Measurements from ENCODE around the gene ZDHHC1. TPM values are rescaled to one million over a fixed set of nuclear protein-coding genes. Genes with fewer than 3 reads are reported as not detected.

Gene ZDHHC1
- total RNA-seq, 1 donor, result 9.0 TPM

- Histone ChIP-seq H3K79me2 (ENCODE audit: insufficient read depth, low read length) (no peaks in the 10 kb centered on the region), H3K4me1 (ENCODE audit: insufficient read depth, low read length) (peaks cover 6% of the 10 kb centered on the region), H4K20me1 (ENCODE audit: insufficient read depth, low read length) (peaks cover 12% of the 10 kb centered on the region), H3K9me3 (ENCODE audit: low read depth, low read length) (no peaks in the 10 kb centered on the region), H3K4me3 (ENCODE audit: insufficient read depth, low read length) (no peak overlapping the region), H3K36me3 (ENCODE audit: insufficient read depth, low read length) (no peaks in the 10 kb centered on the region), H3K27me3 (ENCODE audit: insufficient read depth, low read length) (peaks cover 30% of the 10 kb centered on the region), H3K4me2 (ENCODE audit: insufficient read depth, low read length) (no peak overlapping the region), H3K27ac (ENCODE audit: low read depth, low read length) (no peak overlapping the region), H2AFZ (ENCODE audit: low read length) (no peak overlapping the region)
- TF ChIP-seq CTCF (IDR thresholded peaks at IDR 0.05; ENCODE audit: extremely low read depth, low read depth, low read length), result no peak
- DNase-seq (ENCODE audit: insufficient read length, low spot score, missing footprints), result peak; percentile 70
These were observed 8.8 kb upstream of the ZDHHC1 start for GRCh38 chr16:67425061-67425460.

GRCh38 chr16:67424261-67424615 is 8.0 kb upstream of the ZDHHC1 start:
- peaks cover 22% of the 10 kb centered on the region for H3K27me3 ChIP-seq (ENCODE audit: insufficient read depth, low read length)
- H3K4me2 ChIP-seq (ENCODE audit: insufficient read depth, low read length), result no peak overlapping the region
- H3K27ac ChIP-seq (ENCODE audit: low read depth, low read length), result no peak overlapping the region
- H3K4me3 ChIP-seq (ENCODE audit: insufficient read depth, low read length), result no peak overlapping the region
- peak; percentile 39 for DNase-seq (ENCODE audit: insufficient read length, low spot score, missing footprints)
- H3K79me2 ChIP-seq (ENCODE audit: insufficient read depth, low read length), result no peaks in the 10 kb centered on the region
- peaks cover 7% of the 10 kb centered on the region for H4K20me1 ChIP-seq (ENCODE audit: insufficient read depth, low read length)
- no peaks in the 10 kb centered on the region for H3K36me3 ChIP-seq (ENCODE audit: insufficient read depth, low read length)
- H3K9me3 ChIP-seq (ENCODE audit: low read depth, low read length), result no peaks in the 10 kb centered on the region
- H3K4me1 ChIP-seq (ENCODE audit: insufficient read depth, low read length), result peaks cover 6% of the 10 kb centered on the region
- no peak overlapping the region for H2AFZ ChIP-seq (ENCODE audit: low read length)
- no peak for TF ChIP-seq CTCF (IDR thresholded peaks at IDR 0.05; ENCODE audit: extremely low read depth, low read depth, low read length)

GRCh38 chr16:67423611-67424260 is 7.5 kb upstream of the ZDHHC1 start:
- Histone ChIP-seq H3K27ac (ENCODE audit: low read depth, low read length) (no peak overlapping the region), H4K20me1 (ENCODE audit: insufficient read depth, low read length) (peaks cover 4% of the 10 kb centered on the region), H3K4me3 (ENCODE audit: insufficient read depth, low read length) (no peak overlapping the region), H2AFZ (ENCODE audit: low read length) (no peak overlapping the region), H3K27me3 (ENCODE audit: insufficient read depth, low read length) (peaks cover 17% of the 10 kb centered on the region), H3K4me1 (ENCODE audit: insufficient read depth, low read length) (peaks cover 6% of the 10 kb centered on the region), H3K9me3 (ENCODE audit: low read depth, low read length) (no peaks in the 10 kb centered on the region), H3K79me2 (ENCODE audit: insufficient read depth, low read length) (no peaks in the 10 kb centered on the region), H3K36me3 (ENCODE audit: insufficient read depth, low read length) (no peaks in the 10 kb centered on the region), H3K4me2 (ENCODE audit: insufficient read depth, low read length) (no peak overlapping the region)
- DNase-seq (ENCODE audit: insufficient read length, low spot score, missing footprints), result peak; percentile 43
- no peak for TF ChIP-seq CTCF (IDR thresholded peaks at IDR 0.05; ENCODE audit: extremely low read depth, low read depth, low read length)

- no peak for DNase-seq (ENCODE audit: insufficient read length, low spot score, missing footprints)
- Histone ChIP-seq H3K4me3 (ENCODE audit: insufficient read depth, low read length) (no peak overlapping the region), H3K4me1 (ENCODE audit: insufficient read depth, low read length) (peaks cover 6% of the 10 kb centered on the region), H3K9me3 (ENCODE audit: low read depth, low read length) (no peaks in the 10 kb centered on the region), H3K79me2 (ENCODE audit: insufficient read depth, low read length) (no peaks in the 10 kb centered on the region), H4K20me1 (ENCODE audit: insufficient read depth, low read length) (no peaks in the 10 kb centered on the region), H2AFZ (ENCODE audit: low read length) (no peak overlapping the region), H3K27ac (ENCODE audit: low read depth, low read length) (no peak overlapping the region), H3K4me2 (ENCODE audit: insufficient read depth, low read length) (no peak overlapping the region), H3K27me3 (ENCODE audit: insufficient read depth, low read length) (peaks cover 10% of the 10 kb centered on the region), H3K36me3 (ENCODE audit: insufficient read depth, low read length) (no peaks in the 10 kb centered on the region)
- no peak for TF ChIP-seq CTCF (IDR thresholded peaks at IDR 0.05; ENCODE audit: extremely low read depth, low read depth, low read length)
These were observed 6.7 kb upstream of the ZDHHC1 start for GRCh38 chr16:67423015-67423414.

Data from osteoblast (primary cell).